Keratinocyte (primary cell): ENCODE results near the gene MIER2. TPM values are rescaled to one million over a fixed set of nuclear protein-coding genes. Genes with fewer than 3 reads are reported as not detected.

Experiments
- DNase-seq: peaks from one replicate; pipeline ENCODE4 v3.0.0-alpha.2; 2011; ENCODE audit warnings: low read depth, missing footprints, low spot score
- FAIRE-seq: peaks from 2 replicates; lab custom pipeline; 2011; peaks lifted over from hg19 to GRCh38; lab: Jason Lieb, UNC
- H2AFZ ChIP-seq: 2 replicates; pipeline ENCODE4 v1.6.0; 2012; ENCODE audit warnings: low read length, control low read depth, inconsistent platforms; ENCODE audit not compliant: control insufficient read depth
- H3K27ac ChIP-seq: 2 replicates; pipeline ENCODE4 v1.5.1; 2011; ENCODE audit warnings: low read length; ENCODE audit not compliant: control insufficient read depth, insufficient read depth
- H3K27me3 ChIP-seq: 3 replicates; pipeline ENCODE4 v1.6.0; 2011; ENCODE audit warnings: low read length; ENCODE audit not compliant: control insufficient read depth, insufficient read depth; ENCODE audit errors: extremely low read depth
- H3K36me3 ChIP-seq, 2 experiments: 2 replicates in 1 of 2; 3 replicates in 1 of 2; pipeline ENCODE4 v1.5.1; 2011; ENCODE audit warnings: low read length in 2 of 2, mild to moderate bottlenecking in 1 of 2; ENCODE audit not compliant: control insufficient read depth in 2 of 2, insufficient read depth in 2 of 2; ENCODE audit errors: extremely low read depth in 1 of 2
- H3K4me1 ChIP-seq: 3 replicates; pipeline ENCODE4 v1.5.1; 2011; ENCODE audit warnings: low read length; ENCODE audit not compliant: control insufficient read depth, insufficient read depth; ENCODE audit errors: extremely low read depth
- H3K4me2 ChIP-seq: 3 replicates; pipeline ENCODE4 v1.6.0; 2011; ENCODE audit warnings: low read depth, low read length; ENCODE audit not compliant: control insufficient read depth, insufficient read depth; ENCODE audit errors: extremely low read depth
- H3K4me3 ChIP-seq, 3 experiments: fragments of 200-600 bp in 1 of 3; sonication (generic) in 1 of 3; 2 replicates in 2 of 3; 3 replicates in 1 of 3; pipeline ENCODE4 v1.5.1; 2011 to 2016; ENCODE audit warnings: low read length in 3 of 3, mild to moderate bottlenecking in 3 of 3, control low read depth in 2 of 3, inconsistent platforms in 1 of 3, low read depth in 1 of 3, mixed read lengths in 1 of 3, mixed run types in 1 of 3, moderate library complexity in 1 of 3; ENCODE audit not compliant: control insufficient read depth in 2 of 3, insufficient read depth in 2 of 3; ENCODE audit errors: extremely low read depth in 1 of 3
- H3K79me2 ChIP-seq: 2 replicates; pipeline ENCODE4 v1.6.0; 2012; ENCODE audit warnings: low read length; ENCODE audit not compliant: control insufficient read depth, insufficient read depth
- H3K9ac ChIP-seq: 3 replicates; pipeline ENCODE4 v1.6.0; 2011; ENCODE audit warnings: low read length; ENCODE audit not compliant: control insufficient read depth, insufficient read depth; ENCODE audit errors: extremely low read depth
- H3K9me1 ChIP-seq: 3 replicates; pipeline ENCODE4 v1.6.0; 2011; ENCODE audit warnings: low read length; ENCODE audit not compliant: control insufficient read depth, insufficient read depth; ENCODE audit errors: extremely low read depth
- H3K9me3 ChIP-seq: 2 replicates; pipeline ENCODE4 v1.5.1; 2012; ENCODE audit warnings: low read depth, low read length; ENCODE audit not compliant: control insufficient read depth
- H4K20me1 ChIP-seq: 3 replicates; pipeline ENCODE4 v1.6.0; 2011; ENCODE audit warnings: low read length; ENCODE audit not compliant: control insufficient read depth, insufficient read depth; ENCODE audit errors: extremely low read depth
- EZH2 ChIP-seq: IDR thresholded peaks from one replicate; pipeline ENCODE4 v1.6.1; 2012; ENCODE audit warnings: inconsistent platforms, mild to moderate bottlenecking, low read length, moderate library complexity
- dilution Hi-C: fragments of 300-500 bp; cut with MboI; formaldehyde crosslinking; loops from one replicate; pipeline ENCODE4 v1.7.0; 2020; ENCODE audit warnings: low sequenced_read_pairs; ENCODE audit not compliant: extremely low pct_ligation_motif_present
- polyA plus RNA-seq, 5 experiments: library from polyadenylated mRNA; depleted of rRNA in 3 of 5; stranded (reverse) in 3 of 5; stranded (forward) in 1 of 5; unstranded in 1 of 5; fragments of >200 nt; gene quantifications; 1 replicate in 1 of 5; 2 replicates in 3 of 5; 3 replicates in 1 of 5; pipeline versions ENCODE4 v1.2.1 to v1.2.3, GENCODE V29; 2011 to 2012; ENCODE audit warnings: missing spikeins in 2 of 5, low read depth in 1 of 5, low replicate concordance in 1 of 5
- TF ChIP-seq, protein P1 (sequence below), 3 experiments: IDR thresholded peaks in 1 of 3; conservative IDR thresholded peaks in 1 of 3; optimal IDR thresholded peaks in 1 of 3; 2 replicates in 2 of 3; 3 replicates in 1 of 3; pipeline versions ENCODE3 to v1.5.1; 2011; ENCODE audit warnings: low read length in 3 of 3, mild to moderate bottlenecking in 3 of 3, moderate library complexity in 2 of 3, control low read depth in 1 of 3, inconsistent platforms in 1 of 3; ENCODE audit not compliant: insufficient read depth in 2 of 3; ENCODE audit errors: extremely low read depth in 1 of 3

MIER2 gene
- polyA plus RNA-seq, 1 donor (not counting 4 experiments of a cell fraction or from before 2014, with no cell fraction given) = 16.3 TPM

DNA sequence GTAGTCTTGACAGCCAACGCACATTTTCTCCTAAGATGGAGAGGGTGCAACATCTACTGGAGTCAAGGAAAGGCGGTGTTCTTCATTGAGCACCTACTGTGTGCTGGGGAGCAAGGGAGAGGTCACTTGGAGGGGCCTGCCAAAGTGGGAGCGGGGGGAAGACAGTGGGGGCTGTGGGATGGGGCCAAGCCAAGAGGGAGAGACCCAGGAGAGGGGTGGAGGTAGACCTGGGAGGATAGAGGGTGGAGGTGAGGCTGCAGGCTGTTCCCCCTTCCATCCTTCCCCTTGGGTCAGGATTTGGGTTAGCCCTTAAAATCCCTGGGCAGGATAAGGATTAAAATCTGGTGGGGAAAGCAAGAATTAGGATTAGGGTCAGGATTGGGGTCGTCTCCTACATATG, 51.6 kb downstream of the MIER2 start:
- Histone ChIP-seq H3K27ac (no peak overlapping the region), H3K4me2 (no peak overlapping the region), H3K9me1 (no peaks in the 10 kb centered on the region), H3K4me3 (no peak overlapping the region), H3K36me3 (no peaks in the 10 kb centered on the region), H4K20me1 (no peaks in the 10 kb centered on the region), H3K9me3 (no peaks in the 10 kb centered on the region), H3K27me3 (peaks cover 35% of the 10 kb centered on the region), H2AFZ (no peak overlapping the region), H3K9ac (no peak overlapping the region), H3K4me1 (peaks cover 17% of the 10 kb centered on the region), H3K79me2 (peaks cover 2% of the 10 kb centered on the region)
- dilution Hi-C loops = no loop called here
- TF ChIP-seq, protein P1, sequence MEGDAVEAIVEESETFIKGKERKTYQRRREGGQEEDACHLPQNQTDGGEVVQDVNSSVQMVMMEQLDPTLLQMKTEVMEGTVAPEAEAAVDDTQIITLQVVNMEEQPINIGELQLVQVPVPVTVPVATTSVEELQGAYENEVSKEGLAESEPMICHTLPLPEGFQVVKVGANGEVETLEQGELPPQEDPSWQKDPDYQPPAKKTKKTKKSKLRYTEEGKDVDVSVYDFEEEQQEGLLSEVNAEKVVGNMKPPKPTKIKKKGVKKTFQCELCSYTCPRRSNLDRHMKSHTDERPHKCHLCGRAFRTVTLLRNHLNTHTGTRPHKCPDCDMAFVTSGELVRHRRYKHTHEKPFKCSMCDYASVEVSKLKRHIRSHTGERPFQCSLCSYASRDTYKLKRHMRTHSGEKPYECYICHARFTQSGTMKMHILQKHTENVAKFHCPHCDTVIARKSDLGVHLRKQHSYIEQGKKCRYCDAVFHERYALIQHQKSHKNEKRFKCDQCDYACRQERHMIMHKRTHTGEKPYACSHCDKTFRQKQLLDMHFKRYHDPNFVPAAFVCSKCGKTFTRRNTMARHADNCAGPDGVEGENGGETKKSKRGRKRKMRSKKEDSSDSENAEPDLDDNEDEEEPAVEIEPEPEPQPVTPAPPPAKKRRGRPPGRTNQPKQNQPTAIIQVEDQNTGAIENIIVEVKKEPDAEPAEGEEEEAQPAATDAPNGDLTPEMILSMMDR (optimal IDR thresholded peaks at IDR 0.05 in 1 of 3, IDR thresholded peaks at IDR 0.05 in 1 of 3, conservative IDR thresholded peaks at IDR 0.05 in 1 of 3; ENCODE audit: extremely low read depth in 1 of 3, insufficient read depth in 2 of 3, low read length in 3 of 3) = no peak
- TF ChIP-seq EZH2 = no peak
- DNase-seq (no peak), FAIRE-seq (no peak)

- no peak overlapping the region for H3K4me2 ChIP-seq
- dilution Hi-C loops = no loop called here
- peaks cover 2% of the 10 kb centered on the region for H3K79me2 ChIP-seq
- no peak overlapping the region for H2AFZ ChIP-seq
- H3K27ac ChIP-seq = no peak overlapping the region
- H3K27me3 ChIP-seq = peaks cover 35% of the 10 kb centered on the region
- no peak for FAIRE-seq
- no peaks in the 10 kb centered on the region for H3K9me1 ChIP-seq
- no peaks in the 10 kb centered on the region for H3K36me3 ChIP-seq
- no peak overlapping the region for H3K4me3 ChIP-seq
- no peaks in the 10 kb centered on the region for H4K20me1 ChIP-seq
- H3K4me1 ChIP-seq = peaks cover 17% of the 10 kb centered on the region
- H3K9me3 ChIP-seq = no peaks in the 10 kb centered on the region
- DNase-seq = no peak
- no peak overlapping the region for H3K9ac ChIP-seq
- no peak for TF ChIP-seq EZH2
- TF ChIP-seq, protein P1 (optimal IDR thresholded peaks at IDR 0.05 in 1 of 3, IDR thresholded peaks at IDR 0.05 in 1 of 3, conservative IDR thresholded peaks at IDR 0.05 in 1 of 3; ENCODE audit: extremely low read depth in 1 of 3, insufficient read depth in 2 of 3, low read length in 3 of 3) = no peak
These were observed 52.2 kb downstream of the MIER2 start for GRCh38 chr19:292281-292884.
